ENCODE data around the gene RAPGEF2.
"Not testable (repeated sequence)": the region's sequence is repeated elsewhere in the genome, so short reads cannot be mapped to it uniquely, and the experiment has no call there.

RAPGEF2 gene

DNA sequence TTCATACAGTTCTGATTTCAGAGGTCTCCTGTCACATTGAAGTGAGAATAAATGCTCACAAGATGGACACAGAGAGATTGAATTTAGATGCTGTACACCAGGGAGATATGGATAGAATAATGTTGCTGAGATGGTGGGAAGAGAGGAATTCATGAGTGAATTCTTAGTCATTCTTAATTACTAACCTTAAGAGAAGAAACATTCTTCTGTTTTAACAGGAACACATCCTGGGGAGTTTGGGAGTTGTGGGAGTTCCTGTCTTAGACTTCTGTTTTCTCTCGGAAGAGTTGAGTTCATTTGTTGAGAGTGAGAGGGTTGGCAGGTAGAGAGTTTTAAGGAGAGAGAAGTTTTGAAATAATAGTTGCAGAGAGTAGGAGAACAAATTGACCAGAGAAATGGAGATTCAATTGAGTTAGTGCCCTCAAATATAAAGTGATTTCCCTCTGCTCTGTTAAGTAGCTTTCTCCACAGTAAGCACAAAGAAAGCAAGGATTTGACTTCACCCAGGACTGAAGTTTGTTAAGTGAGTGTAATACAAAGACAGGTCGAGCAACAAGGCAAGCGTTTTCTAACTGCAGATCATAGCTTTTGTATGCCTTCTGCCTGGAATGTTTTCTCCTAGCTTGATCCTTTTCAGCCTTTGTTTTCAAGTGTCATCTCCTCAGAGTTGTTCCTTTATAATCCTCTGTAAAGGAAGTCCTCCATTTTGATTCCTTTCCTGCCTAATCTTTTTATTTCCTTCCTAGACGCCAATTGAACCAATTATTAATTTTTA lies 205.9 kb downstream of the RAPGEF2 start:
- DNase-seq (ENCODE audit: low read depth in 2 of 2): no peak

GRCh38 chr4:159312236-159312635 lies 209.4 kb downstream of the RAPGEF2 start:
- DNase-seq (ENCODE audit: low read depth in 2 of 2): no peak

DNA sequence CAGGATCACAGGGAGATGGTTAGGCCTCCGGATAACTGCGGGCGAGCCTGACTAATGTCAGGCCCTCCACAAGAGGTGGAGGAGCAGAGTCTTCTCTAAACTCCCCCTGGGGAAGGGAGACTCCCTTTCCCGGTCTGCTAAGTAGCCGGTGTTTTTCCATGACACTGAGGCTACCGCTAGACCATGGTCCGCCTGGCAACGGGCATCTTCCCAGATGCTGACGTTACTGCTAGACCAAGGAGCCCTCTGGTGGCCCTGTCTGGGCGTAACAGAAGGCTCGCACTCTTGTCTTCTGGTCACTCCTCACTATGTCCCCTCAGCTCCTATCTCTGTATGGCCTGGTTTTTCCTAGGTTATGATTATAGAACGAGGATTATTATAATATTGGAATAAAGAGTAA lies 213.0 kb downstream of the RAPGEF2 start:
- not testable (repeated sequence) for DNase-seq (ENCODE audit: low read depth in 2 of 2)

GRCh38 chr4:159317203-159317602 lies 214.3 kb downstream of the RAPGEF2 start:
- DNase-seq (ENCODE audit: low read depth in 2 of 2): no peak

DNA sequence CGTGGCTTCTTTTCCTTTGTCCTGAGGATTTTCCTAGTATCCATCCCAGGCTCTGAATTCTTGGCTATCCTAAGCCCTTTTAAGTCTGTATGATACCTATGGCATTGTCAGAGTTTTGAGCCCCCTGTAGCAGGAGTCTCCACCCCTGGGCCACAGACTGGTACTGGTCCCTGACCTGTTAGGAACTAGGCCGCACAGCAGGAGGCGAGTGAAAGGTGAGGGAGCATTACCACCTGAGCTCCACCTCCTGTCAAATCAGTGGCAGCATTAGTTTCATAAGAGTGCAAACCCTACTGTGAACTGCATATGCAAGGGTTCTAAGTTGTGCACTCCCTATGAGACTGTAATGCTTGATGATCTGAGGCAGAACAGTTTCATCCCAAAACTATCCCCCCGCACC lies 216.1 kb downstream of the RAPGEF2 start:
- no peak for DNase-seq (ENCODE audit: low read depth in 2 of 2)

GRCh38 chr4:159326480-159326879 lies 223.6 kb downstream of the RAPGEF2 start:
- DNase-seq (ENCODE audit: low read depth in 2 of 2): no peak

DNA sequence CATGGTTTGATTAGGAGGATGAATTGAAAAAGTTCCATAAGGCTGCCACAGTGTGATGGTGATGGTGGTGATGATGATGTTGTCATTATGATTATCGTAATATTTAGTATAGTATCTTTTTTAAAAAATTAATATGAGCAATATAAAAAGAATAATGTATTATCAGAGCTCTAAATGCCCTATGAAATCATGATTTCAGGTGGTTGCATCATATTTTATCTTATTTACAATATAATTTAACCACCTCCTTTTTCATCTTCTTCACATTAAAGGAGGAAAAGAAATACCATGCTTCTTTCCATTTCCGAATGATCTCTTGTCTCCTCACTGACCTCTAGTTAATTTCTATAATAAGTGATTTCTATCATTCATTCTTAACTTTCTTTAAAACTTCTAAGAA lies 225.9 kb downstream of the RAPGEF2 start:
- DNase-seq (ENCODE audit: low read depth in 2 of 2): no peak

DNA sequence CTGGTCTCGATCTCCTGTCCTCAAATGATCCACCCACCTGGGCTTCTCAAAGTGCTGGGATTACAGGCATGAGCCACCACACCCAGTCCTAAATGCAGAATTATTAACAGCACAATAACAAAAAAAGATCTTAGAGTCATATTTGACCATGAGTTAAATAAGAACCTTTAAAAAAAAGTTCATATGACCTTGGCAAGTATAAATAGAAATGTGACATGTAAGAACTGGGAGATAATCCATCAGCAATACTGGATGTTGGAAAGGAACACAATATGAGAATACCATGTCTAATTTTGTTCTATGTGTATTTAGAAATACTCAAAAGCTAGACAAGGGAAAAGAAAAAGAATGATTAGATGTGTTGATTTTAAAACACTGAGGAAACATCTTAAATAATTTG lies 231.6 kb downstream of the RAPGEF2 start:
- DNase-seq (ENCODE audit: low read depth in 2 of 2): no peak

GRCh38 chr4:159337041-159337440 lies 234.2 kb downstream of the RAPGEF2 start:
- no peak for DNase-seq (ENCODE audit: low read depth in 2 of 2)

DNA sequence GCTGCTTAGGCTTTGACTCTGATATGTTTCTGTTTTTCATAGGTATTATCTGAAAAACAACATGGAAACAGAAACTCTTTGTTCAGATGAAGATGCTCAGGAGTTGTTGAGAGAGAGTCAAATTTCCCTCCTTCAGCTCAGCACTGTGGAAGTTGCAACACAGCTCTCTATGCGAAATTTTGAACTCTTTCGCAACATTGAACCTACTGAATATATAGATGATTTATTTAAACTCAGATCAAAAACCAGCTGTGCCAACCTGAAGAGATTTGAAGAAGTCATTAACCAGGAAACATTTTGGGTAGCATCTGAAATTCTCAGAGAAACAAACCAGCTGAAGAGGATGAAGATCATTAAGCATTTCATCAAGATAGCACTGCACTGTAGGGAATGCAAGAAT lies 238.6 kb downstream of the RAPGEF2 start:
- no peak for DNase-seq (ENCODE audit: low read depth in 2 of 2)

- DNase-seq (ENCODE audit: low read depth in 2 of 2): no peak
Observed at GRCh38 chr4:159342374-159342773, 239.5 kb downstream of the RAPGEF2 start.

DNA sequence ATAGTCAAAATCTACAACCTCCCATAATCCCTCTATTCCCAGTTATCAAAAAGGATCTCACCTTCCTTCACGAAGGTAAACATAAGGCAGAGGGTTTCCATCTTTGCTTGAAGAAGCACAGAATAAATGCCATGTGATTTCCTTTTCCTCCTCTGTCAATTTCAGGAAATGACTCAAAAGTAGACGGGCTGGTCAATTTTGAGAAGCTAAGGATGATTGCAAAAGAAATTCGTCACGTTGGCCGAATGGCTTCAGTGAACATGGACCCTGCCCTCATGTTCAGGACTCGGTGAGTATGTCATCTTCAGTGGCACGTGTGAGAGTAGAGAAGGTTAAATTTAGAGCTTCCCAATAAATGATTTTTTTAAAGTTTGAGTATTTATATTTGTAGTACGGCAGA lies 240.2 kb downstream of the RAPGEF2 start:
- no peak for DNase-seq (ENCODE audit: low read depth in 2 of 2)

DNA sequence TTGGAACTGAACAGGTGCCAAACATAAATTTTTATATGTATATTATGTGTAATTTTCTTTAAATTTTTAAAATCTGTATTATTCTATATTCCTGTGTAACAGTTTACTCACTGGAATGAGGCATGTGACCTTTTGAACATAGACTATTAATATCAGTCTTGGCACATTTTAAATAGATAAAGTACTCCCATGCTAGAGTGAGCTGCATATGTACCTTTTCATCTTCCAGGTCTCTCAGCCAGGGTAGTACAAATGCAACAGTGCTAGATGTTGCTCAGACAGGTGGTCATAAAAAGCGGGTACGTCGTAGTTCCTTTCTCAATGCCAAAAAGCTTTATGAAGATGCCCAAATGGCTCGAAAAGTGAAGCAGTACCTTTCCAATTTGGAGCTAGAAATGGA lies 242.0 kb downstream of the RAPGEF2 start:
- no peak for DNase-seq (ENCODE audit: low read depth in 2 of 2)

DNA sequence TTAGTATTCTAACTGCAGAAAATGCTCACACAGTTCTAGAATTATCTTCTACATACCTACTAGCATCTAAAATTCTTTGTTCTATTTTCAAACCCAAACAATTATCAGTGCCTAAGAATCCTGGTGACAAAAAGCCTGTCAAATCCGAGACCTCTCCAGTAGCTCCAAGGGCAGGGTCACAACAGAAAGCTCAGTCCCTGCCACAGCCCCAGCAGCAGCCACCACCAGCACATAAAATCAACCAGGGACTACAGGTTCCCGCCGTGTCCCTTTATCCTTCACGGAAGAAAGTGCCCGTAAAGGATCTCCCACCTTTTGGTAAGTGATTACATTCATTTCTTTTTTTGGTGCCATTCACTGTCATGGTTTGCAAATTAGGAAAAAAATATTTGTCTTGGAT lies 243.8 kb downstream of the RAPGEF2 start:
- no peak for DNase-seq (ENCODE audit: low read depth in 2 of 2)

DNA sequence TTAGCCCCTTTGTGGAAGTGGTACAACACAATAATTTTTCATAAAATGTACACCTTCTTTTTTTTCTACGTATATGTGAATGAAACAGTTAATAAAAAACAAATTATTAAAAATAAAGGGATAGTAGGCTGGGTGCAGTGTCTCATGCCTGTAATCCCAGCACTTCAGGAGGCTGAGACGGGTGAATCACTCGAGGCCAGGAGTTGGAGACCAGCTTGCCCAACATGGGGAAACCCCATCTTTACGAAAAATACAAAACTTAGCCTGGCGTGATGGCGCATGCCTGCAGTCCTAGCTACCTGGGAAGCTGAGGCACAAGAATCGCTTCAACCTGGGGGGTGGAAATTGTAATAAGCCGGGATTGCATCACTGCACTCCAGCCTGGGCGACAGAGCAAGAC lies 244.9 kb downstream of the RAPGEF2 start:
- no peak for DNase-seq (ENCODE audit: low read depth in 2 of 2)

DNA sequence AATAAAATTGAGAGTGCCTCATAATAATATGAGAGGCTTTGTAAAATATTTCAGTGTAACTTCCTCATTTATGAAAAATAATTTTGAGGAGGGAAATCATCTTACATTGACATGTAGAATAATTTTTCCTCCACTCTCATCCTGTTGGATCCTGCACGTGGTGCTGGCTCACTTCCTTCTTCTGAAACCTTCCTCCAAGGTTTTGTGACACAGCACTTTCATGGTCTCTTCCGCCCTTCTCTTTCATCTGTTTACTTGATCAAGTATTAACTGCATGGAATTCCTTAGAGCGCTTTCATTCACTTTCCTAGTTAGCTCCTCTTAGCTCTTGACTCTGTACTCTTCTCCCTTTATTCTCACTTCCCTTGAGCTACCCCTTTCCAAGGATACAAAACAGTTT lies 246.5 kb downstream of the RAPGEF2 start:
- DNase-seq (ENCODE audit: low read depth in 2 of 2): no peak

- DNase-seq (ENCODE audit: low read depth in 2 of 2): no peak
Observed at GRCh38 chr4:159352609-159353008, 249.7 kb downstream of the RAPGEF2 start.

- no peak for DNase-seq (ENCODE audit: low read depth in 2 of 2)
Observed at GRCh38 chr4:159353422-159354116, 250.7 kb downstream of the RAPGEF2 start.

- DNase-seq (ENCODE audit: low read depth in 2 of 2): no peak
Observed at GRCh38 chr4:159355466-159355865, 252.6 kb downstream of the RAPGEF2 start.

GRCh38 chr4:159357350-159357749 lies 254.5 kb downstream of the RAPGEF2 start:
- DNase-seq (ENCODE audit: low read depth in 2 of 2): no peak

DNA sequence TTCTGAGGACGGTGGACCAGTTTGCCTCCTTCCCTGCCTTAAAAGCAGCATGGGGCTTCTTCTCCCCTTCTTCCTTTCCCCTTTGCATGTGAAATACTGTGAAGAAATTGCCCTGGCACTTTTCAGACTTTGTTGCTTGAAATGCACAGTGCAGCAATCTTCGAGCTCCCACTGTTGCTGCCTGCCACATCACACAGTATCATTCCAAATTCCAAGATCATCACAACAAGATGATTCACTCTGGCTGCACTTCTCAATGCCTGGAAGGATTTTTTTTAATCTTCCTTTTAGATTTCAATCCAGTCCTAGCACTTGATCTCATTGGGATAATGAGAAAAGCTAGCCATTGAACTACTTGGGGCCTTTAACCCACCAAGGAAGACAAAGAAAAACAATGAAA lies 255.3 kb downstream of the RAPGEF2 start:
- no peak for DNase-seq (ENCODE audit: low read depth in 2 of 2)

- no peak for DNase-seq (ENCODE audit: low read depth in 2 of 2)
Observed at GRCh38 chr4:159360549-159360948, 257.7 kb downstream of the RAPGEF2 start.

- no peak for DNase-seq (ENCODE audit: low read depth in 2 of 2)
Observed at GRCh38 chr4:159363361-159363760, 260.5 kb downstream of the RAPGEF2 start.

Measured in stimulated activated CD8-positive, alpha-beta memory T cell treated with anti-CD3 and anti-CD28 coated beads, Interleukin-7, amount 100 ng/mL, for 1 hour (primary cell).